Fibroblast of villous mesenchyme (primary cell): ENCODE data around the gene ASTN2. TPM values are rescaled to one million over a fixed set of nuclear protein-coding genes. Genes with fewer than 3 reads are reported as not detected.
"Not testable (repeated sequence)": the region's sequence is repeated elsewhere in the genome, so short reads cannot be mapped to it uniquely, and the experiment has no call there.

Source experiments
- DNase-seq: peaks from one replicate; pipeline ENCODE4 v3.0.0-alpha.2; 2010; ENCODE audit warnings: low read depth
- H3K4me3 ChIP-seq: 2 replicates; pipeline ENCODE4 v1.5.1; 2011; ENCODE audit warnings: low read depth, mild to moderate bottlenecking, low read length
- total RNA-seq: library from RNA; depleted of rRNA; stranded (reverse); fragments of >200 nt; gene quantifications from 2 replicates; pipeline ENCODE4 v1.2.3, GENCODE V29; 2012
- TF ChIP-seq, protein P1 (sequence below): IDR thresholded peaks from 2 replicates; pipeline ENCODE4 v1.5.1; 2012; ENCODE audit warnings: low read depth, mild to moderate bottlenecking, low read length; ENCODE audit not compliant: insufficient read depth

Gene ASTN2
- total RNA-seq, 1 donor: 5.6 TPM

DNA sequence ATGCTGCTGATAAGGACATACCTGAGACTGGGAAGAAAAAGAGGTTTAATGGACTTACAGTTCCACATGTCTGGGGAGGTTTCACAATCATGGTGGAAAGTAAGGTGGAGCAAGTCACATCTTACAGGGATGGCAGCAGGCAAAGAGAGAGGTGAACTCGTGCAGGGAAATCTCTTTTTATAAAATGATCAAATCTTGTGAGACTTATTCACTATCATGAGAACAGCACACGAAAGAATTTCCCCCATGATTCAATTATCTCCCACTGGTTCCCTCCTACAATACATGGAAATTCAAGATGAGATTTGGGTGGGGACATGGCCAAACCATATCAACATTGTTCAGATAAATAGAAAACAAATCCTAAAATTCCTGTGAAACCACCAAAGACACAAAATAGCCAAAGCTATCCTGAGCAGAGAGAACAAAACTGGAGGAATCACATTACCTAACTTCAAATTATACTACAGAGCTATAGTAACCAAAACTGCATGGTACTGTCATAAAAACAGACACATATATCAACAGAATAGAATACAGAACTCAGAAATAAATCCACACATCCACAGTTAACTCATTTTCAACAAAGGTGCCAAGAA, 958.3 kb downstream of the ASTN2 start:
- TF ChIP-seq, protein P1, sequence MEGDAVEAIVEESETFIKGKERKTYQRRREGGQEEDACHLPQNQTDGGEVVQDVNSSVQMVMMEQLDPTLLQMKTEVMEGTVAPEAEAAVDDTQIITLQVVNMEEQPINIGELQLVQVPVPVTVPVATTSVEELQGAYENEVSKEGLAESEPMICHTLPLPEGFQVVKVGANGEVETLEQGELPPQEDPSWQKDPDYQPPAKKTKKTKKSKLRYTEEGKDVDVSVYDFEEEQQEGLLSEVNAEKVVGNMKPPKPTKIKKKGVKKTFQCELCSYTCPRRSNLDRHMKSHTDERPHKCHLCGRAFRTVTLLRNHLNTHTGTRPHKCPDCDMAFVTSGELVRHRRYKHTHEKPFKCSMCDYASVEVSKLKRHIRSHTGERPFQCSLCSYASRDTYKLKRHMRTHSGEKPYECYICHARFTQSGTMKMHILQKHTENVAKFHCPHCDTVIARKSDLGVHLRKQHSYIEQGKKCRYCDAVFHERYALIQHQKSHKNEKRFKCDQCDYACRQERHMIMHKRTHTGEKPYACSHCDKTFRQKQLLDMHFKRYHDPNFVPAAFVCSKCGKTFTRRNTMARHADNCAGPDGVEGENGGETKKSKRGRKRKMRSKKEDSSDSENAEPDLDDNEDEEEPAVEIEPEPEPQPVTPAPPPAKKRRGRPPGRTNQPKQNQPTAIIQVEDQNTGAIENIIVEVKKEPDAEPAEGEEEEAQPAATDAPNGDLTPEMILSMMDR: no peak
- no peak for DNase-seq
- no peak overlapping the region for H3K4me3 ChIP-seq

DNA sequence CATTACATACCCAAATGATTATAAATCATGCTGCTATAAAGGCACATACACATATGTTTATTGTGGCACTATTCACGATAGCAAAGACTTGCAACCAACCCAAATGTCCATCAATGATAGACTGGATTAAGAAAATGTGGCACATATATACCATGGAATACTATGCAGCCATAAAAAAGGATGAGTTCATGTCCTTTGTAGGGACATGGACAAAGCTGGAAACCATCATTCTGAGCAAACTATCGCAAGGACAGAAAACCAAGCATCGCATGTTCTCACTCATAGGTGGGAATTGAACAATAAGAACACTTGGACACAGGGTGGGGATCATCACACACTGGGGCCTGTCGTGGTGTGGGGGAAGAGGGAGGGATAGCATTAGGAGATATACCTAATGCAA, 960.3 kb downstream of the ASTN2 start:
- not testable (repeated sequence) for DNase-seq, H3K4me3 ChIP-seq

GRCh38 chr9:116453785-116454184, 961.1 kb downstream of the ASTN2 start:
- no peak overlapping the region for H3K4me3 ChIP-seq
- no peak for DNase-seq
- TF ChIP-seq, protein P1: no peak

DNA sequence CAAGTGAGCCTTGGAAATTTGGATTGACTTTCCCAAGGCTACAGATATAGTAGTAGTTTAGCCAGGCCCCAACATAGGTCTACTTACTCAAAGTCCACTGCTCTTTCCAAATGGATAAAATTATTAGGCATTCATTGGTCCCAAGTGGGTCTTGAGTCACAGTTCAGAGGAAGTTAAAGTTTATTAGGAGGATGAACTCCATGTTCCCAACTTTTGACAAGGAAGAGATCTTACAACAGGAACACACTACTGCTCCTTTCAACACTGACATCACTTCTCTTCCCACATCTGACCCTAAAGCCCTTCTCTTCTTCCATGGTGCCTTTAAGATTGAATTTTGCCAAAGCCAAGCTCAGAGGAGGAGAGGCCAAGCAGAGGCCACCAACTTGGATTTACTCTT, 962.2 kb downstream of the ASTN2 start:
- no peak for DNase-seq
- no peak overlapping the region for H3K4me3 ChIP-seq

GRCh38 chr9:116452227-116452626, 962.6 kb downstream of the ASTN2 start:
- H3K4me3 ChIP-seq: no peak overlapping the region
- no peak for DNase-seq
- TF ChIP-seq, protein P1: no peak

More for the DNA sequence above, 962.2 kb downstream of the ASTN2 start:
- TF ChIP-seq, protein P1: no peak

GRCh38 chr9:116451500-116452115, 963.2 kb downstream of the ASTN2 start:
- DNase-seq: no peak
- TF ChIP-seq, protein P1: no peak
- no peak overlapping the region for H3K4me3 ChIP-seq

DNA sequence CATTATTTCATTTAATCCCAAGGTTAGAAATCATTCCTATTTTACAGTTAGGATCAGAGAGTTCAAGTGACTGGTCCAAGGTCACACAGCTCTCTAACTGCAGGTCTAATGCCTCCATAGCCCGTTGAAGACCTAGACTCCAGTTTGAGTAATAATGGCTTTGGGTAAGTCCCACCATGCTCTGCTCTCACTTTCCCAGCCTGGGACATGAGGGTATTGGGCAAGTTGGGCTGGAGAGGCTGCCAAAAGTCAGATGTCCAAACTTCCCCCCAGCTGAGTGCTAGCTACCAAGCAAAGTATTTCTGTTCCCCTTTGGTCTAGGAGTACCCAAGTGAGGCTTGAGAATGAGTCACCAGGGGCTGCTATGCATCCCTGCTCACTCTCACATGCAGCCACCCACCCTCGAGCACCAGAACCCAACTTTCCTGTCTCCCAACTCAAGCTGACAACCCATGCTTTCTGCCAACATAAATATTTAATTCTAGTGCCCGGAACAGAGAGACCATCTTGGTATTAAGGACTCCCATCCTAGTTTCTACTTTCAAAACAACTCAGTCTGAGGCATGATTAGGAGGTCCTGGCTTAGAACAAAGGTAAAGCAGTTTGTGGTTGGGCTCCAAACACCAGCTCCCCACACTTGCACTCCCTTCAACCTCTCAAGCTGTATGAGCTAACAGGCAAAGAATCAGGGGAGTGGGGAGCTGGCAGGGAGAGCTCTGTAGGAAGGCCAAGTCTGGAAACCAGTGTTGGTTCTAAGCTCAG, 964.3 kb downstream of the ASTN2 start:
- DNase-seq: no peak
- TF ChIP-seq, protein P1: no peak
- H3K4me3 ChIP-seq: no peak overlapping the region
